ENCODE measurements around the gene GSK3B.

Gene GSK3B

DNA sequence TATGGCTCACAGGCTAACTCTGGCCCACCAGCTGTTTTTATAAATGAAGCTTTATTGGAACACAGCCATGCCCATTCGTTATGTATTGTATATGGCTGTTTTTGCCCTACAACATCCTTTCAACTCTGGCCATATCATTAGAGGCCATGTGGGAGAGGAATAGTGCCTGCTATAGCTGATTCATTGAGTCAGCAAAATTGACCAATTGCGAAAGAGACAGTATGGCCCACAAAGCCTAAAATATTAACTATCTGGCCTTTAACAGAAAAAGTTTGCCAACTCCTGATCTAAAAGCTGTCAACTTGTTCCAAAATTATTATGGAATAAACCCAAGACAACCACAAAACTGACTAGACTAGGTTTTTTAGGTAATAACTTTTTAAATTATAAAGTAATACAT, 311.0 kb downstream of the GSK3B start:
- Histone ChIP-seq H3K27me3 (ENCODE audit: insufficient read depth, low read depth, severe bottlenecking) (no peaks in the 10 kb centered on the region), H3K9me3 (ENCODE audit: severe bottlenecking) (no peaks in the 10 kb centered on the region), H3K4me3 (ENCODE audit: low read depth, low read length) (no peak overlapping the region), H3K27ac (no peak overlapping the region), H3K36me3 (no peaks in the 10 kb centered on the region)
- TF ChIP-seq, protein P1, sequence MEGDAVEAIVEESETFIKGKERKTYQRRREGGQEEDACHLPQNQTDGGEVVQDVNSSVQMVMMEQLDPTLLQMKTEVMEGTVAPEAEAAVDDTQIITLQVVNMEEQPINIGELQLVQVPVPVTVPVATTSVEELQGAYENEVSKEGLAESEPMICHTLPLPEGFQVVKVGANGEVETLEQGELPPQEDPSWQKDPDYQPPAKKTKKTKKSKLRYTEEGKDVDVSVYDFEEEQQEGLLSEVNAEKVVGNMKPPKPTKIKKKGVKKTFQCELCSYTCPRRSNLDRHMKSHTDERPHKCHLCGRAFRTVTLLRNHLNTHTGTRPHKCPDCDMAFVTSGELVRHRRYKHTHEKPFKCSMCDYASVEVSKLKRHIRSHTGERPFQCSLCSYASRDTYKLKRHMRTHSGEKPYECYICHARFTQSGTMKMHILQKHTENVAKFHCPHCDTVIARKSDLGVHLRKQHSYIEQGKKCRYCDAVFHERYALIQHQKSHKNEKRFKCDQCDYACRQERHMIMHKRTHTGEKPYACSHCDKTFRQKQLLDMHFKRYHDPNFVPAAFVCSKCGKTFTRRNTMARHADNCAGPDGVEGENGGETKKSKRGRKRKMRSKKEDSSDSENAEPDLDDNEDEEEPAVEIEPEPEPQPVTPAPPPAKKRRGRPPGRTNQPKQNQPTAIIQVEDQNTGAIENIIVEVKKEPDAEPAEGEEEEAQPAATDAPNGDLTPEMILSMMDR (IDR thresholded peaks at IDR 0.05; ENCODE audit: low read depth, low read length): no peak
- no peak for DNase-seq

DNA sequence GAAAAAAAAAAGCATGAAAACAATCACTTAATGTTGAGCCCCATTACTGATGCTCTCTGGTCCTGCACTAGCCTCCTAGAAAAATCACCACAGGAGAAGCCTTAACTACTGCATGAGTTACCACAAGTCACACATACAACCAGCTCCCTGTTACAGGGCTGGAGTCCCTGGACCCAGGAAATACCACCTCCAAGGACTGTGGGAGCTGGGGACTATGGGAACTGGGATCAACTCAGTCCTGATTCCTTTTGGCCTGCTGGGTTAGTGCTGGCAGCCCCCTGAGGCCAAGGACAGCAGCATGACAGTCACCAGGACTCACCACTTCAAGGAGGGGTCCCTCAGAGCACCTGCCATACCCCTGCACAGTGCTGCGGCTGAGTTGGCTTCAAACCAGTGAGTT, 311.8 kb downstream of the GSK3B start:
- no peak for DNase-seq
- Histone ChIP-seq H3K9me3 (ENCODE audit: severe bottlenecking) (no peaks in the 10 kb centered on the region), H3K36me3 (no peaks in the 10 kb centered on the region), H3K27ac (no peak overlapping the region), H3K27me3 (ENCODE audit: insufficient read depth, low read depth, severe bottlenecking) (no peaks in the 10 kb centered on the region), H3K4me3 (ENCODE audit: low read depth, low read length) (no peak overlapping the region)
- TF ChIP-seq, protein P1 (IDR thresholded peaks at IDR 0.05; ENCODE audit: low read depth, low read length): no peak

DNA sequence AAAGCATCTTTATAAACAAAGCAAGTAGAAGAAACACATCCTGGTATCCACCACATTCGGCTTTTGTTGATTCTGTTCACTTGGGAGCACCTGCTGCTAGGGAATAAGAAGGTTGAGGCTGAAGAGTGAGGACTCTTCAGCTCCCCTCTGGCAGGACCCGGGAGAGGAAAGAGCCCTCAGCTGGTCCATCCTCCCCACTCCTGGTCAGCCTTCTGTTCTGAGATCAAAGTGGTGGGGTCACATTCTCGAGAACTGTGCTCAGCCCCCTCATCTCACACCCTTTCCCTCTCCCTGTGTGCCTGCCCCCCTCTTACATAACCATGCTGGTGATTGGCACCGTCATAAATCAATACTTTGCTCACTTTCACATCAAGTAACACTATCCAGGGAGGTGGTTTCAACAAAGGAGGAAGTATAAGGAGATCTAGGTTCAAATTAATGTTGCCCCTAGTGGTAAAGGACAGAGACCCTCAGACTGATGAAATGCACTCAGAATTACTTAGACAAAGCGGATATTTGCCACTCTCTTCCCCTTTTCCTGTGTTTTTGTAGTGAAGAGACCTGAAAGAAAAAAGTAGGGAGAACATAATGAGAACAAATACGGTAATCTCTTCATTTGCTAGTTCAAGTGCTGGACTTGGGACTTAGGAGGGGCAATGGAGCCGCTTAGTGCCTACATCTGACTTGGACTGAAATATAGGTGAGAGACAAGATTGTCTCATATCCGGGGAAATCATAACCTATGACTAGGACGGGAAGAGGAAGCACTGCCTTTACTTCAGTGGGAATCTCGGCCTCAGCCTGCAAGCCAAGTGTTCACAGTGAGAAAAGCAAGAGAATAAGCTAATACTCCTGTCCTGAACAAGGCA, 312.7 kb downstream of the GSK3B start, which contains the start of gene NR1I2:
Gene NR1I2, plus strand, starts transcription at position 772 of the 869 bp plus-strand sequence.
- no peaks in the 10 kb centered on the region for H3K9me3 ChIP-seq (ENCODE audit: severe bottlenecking)
- no peak within 1 kb of the TSS for H3K4me3 ChIP-seq (ENCODE audit: low read depth, low read length)
- no peaks in the 10 kb centered on the region for H3K27me3 ChIP-seq (ENCODE audit: insufficient read depth, low read depth, severe bottlenecking)
- TF ChIP-seq, protein P1 (IDR thresholded peaks at IDR 0.05; ENCODE audit: low read depth, low read length): no peak
- no peaks in the 10 kb centered on the region for H3K36me3 ChIP-seq
- H3K27ac ChIP-seq: no peak within 1 kb of the TSS
- DNase-seq: no peak

DNA sequence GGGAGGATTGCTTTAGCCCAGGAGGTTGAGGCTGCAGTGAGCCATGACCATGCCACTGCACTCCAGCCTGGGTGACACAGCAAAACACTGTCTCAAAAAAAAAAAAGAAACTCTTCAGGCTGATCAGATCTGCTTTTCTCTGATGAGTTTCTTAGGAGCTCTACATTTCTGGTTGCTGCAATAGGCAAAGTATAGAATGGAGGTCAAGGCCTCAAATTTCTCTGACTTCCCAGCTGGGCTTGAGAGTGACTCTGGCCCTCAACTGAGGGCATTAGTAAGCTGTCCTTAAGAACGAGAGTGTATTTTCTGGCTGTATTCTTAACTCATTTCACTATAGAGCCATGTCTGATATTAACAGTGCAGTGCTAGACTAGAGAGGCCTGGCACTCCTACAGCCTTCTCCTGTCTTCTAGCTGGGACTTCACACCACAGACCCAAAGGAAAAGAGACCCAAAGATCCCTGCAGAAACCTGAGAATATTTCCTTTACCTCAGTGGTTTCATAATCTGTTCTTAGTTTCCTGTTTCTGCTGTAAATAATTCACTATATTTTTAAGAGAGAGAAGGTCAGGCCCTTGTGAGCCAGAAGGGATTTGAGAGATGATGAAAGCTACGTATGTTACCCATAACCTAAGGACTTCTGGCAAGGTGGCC, 314.4 kb downstream of the GSK3B start:
- no peak overlapping the region for H3K27ac ChIP-seq
- H3K9me3 ChIP-seq (ENCODE audit: severe bottlenecking): no peaks in the 10 kb centered on the region
- TF ChIP-seq, protein P1 (IDR thresholded peaks at IDR 0.05; ENCODE audit: low read depth, low read length): no peak
- no peaks in the 10 kb centered on the region for H3K27me3 ChIP-seq (ENCODE audit: insufficient read depth, low read depth, severe bottlenecking)
- H3K36me3 ChIP-seq: no peaks in the 10 kb centered on the region
- DNase-seq: no peak
- no peak overlapping the region for H3K4me3 ChIP-seq (ENCODE audit: low read depth, low read length)

DNA sequence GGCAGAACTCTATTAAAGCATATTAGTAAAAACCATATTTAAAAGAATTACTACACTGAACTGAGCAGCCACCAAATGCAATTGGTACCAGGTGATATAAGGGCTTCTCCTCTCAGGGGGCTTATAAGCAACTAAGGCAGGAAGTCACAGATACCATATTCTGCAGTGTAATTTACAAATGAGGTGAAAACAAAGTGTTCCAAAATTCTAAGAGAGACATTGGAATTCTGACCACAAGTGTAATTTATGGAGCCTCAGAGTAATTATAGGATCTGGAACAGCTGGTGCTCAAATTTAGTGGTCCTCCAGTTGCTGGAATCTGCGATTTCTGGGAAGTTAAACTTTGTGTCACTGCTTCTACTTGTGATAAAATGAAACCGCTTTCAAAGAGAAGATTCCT, 315.4 kb downstream of the GSK3B start:
- no peak overlapping the region for H3K4me3 ChIP-seq (ENCODE audit: low read depth, low read length)
- no peaks in the 10 kb centered on the region for H3K36me3 ChIP-seq
- no peak for DNase-seq
- no peaks in the 10 kb centered on the region for H3K27me3 ChIP-seq (ENCODE audit: insufficient read depth, low read depth, severe bottlenecking)
- H3K9me3 ChIP-seq (ENCODE audit: severe bottlenecking): no peaks in the 10 kb centered on the region
- no peak overlapping the region for H3K27ac ChIP-seq
- TF ChIP-seq, protein P1 (IDR thresholded peaks at IDR 0.05; ENCODE audit: low read depth, low read length): no peak

Data from WERI-Rb-1 (cell line).